Measurements from ENCODE around the gene DPY19L3.

The DPY19L3 gene

DNA sequence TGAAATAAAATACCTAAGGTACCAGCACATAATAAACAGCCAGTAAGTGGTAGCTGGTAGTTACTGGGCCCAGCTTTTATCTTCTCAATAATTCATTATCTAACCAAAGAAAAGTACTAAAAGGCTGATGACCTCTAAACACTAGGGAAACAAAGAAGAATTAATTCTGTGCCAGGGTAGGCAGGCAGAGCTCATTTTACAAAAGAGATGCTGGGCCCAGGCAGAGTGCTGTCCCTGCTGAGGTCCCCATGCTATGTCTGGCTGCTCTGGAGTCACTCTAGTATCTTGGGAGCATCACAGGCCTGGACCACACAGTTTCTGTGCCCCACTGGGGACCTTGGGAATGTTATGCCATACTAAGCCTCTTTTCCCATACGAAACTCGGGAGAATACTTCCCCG, 41.9 kb upstream of the DPY19L3 start:
- TF ChIP-seq, protein P1, sequence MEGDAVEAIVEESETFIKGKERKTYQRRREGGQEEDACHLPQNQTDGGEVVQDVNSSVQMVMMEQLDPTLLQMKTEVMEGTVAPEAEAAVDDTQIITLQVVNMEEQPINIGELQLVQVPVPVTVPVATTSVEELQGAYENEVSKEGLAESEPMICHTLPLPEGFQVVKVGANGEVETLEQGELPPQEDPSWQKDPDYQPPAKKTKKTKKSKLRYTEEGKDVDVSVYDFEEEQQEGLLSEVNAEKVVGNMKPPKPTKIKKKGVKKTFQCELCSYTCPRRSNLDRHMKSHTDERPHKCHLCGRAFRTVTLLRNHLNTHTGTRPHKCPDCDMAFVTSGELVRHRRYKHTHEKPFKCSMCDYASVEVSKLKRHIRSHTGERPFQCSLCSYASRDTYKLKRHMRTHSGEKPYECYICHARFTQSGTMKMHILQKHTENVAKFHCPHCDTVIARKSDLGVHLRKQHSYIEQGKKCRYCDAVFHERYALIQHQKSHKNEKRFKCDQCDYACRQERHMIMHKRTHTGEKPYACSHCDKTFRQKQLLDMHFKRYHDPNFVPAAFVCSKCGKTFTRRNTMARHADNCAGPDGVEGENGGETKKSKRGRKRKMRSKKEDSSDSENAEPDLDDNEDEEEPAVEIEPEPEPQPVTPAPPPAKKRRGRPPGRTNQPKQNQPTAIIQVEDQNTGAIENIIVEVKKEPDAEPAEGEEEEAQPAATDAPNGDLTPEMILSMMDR (IDR thresholded peaks at IDR 0.05; ENCODE audit: borderline replicate concordance, insufficient read depth, low read depth, low read length) = no peak
- no peak overlapping the region for H3K4me3 ChIP-seq (ENCODE audit: low read depth, low read length)

DNA sequence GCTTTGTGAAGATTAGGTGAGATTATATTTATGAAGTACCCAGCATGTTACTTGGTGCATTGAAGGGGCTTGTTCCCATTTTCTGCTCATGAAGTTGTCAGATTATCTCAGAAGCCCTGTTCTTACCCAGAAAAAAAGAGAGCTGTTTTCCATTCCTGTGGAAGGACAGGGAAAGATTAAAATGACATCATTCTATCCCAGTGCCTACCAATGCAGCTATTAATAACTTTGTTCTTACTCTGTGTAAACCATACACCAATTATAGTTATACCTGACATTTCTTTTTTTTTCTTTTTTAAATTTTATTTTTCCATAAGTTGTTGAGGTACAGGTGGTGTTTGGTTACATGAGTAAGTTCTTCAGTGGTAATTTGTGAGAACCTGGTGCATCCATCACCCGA, 41.5 kb upstream of the DPY19L3 start:
- TF ChIP-seq, protein P1 (IDR thresholded peaks at IDR 0.05; ENCODE audit: borderline replicate concordance, insufficient read depth, low read depth, low read length) = no peak
- no peak overlapping the region for H3K4me3 ChIP-seq (ENCODE audit: low read depth, low read length)

DNA sequence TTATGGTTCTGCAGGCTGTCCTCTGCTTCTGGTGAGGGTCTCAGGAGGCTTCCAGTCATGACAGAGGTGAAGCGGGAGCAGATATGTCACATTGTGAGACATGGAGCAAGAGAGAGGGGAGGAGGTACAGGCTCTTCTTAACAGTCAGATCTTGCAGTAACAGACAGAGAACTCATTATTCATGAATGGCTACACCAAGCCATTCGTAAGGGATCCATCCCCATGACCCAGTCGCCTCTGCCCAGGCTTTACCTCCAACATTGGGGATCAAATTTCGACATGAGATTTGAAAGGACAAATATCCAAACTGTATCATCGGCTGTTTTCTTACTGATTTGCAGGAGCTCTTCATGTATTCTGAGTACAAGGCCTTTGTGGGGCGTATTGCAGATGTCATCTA, 38.5 kb upstream of the DPY19L3 start:
- TF ChIP-seq, protein P1 (IDR thresholded peaks at IDR 0.05; ENCODE audit: borderline replicate concordance, insufficient read depth, low read depth, low read length) = no peak
- no peak overlapping the region for H3K4me3 ChIP-seq (ENCODE audit: low read depth, low read length)

DNA sequence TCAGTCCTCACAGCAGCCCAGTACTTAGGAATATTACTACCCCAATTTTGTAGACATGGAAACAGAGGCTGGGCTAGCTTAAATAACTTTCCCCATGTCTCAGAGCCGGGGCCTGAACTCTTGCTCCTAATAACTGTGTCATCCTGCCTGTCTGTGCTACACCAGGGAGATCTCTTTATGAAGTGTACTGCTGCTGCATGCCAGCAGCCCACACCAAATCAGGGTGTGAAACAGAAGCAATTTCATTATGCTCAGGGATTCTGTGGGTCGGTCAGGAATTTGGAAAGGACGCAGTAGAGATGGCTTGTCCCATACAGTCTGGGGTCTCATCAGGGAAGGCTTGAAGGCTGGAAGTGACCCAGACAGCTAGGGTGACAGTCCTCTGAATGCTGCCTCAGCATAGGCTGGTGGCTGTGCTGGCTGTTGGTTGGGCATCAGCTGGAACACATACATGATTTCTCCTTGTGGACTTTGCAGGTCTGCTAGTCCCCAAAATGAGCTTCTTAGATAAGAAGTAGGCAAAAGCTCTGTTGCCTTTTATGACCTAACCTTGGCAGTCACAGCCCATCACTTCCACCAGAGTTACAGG, 37.5 kb upstream of the DPY19L3 start:
- TF ChIP-seq, protein P1 (IDR thresholded peaks at IDR 0.05; ENCODE audit: borderline replicate concordance, insufficient read depth, low read depth, low read length) = no peak
- H3K4me3 ChIP-seq (ENCODE audit: low read depth, low read length) = no peak overlapping the region

DNA sequence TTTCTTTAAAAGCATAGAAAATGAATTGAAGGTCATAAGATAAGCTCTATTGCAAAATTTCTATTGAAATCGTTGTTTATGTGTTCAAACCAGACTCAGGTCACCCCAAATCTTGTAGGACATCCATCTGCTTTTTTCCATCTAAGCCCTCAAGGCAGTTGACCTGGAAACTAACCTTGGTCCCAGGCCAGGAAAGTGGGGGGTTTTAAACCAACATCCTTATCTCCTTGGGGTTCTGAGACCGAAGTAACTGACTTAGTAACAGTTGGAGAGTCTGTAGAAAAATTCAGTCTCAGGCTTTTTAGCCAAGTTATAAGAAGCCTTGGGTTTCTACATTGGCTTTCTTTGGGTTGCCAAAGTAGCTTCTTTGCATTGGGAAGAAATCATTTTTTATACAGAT, 36.8 kb upstream of the DPY19L3 start:
- H3K4me3 ChIP-seq (ENCODE audit: low read depth, low read length) = no peak overlapping the region
- TF ChIP-seq, protein P1 (IDR thresholded peaks at IDR 0.05; ENCODE audit: borderline replicate concordance, insufficient read depth, low read depth, low read length) = no peak

DNA sequence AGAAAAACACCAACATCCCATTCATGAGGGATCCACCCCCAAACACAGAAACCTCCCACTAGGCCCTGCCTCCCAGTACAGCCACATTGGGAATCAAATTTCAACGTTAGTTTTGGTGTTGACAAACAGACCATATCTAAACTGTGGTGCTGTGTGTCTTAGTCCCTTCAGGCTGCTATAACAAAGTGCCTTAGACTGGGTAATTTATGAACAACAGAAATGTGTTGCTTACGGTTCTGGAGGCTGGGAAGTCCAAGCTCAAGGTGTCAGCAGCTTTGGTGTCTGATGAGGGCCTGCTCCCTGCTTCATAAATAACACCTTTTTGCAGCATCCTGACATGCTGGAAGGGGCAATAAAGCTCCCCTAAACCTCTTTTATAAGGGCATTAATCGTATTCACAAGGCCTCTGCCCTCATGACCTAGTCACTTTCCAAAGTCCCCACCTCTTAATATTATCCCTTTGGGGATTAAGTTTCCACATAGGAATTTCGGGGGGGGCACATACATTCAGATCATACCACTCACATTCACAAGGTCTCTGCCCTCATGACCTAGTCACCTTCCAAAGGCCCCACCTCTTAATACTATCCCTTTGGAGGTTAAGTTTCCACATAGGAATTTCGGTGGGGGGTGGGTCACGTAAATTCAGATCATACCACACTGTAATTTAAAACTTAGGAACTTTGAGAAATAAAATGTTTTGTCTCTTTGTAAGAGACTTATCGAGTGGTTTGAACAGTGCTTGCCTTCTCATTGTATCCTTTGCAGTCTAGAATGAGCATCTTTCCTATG, 32.6 kb upstream of the DPY19L3 start:
- TF ChIP-seq, protein P1 (IDR thresholded peaks at IDR 0.05; ENCODE audit: borderline replicate concordance, insufficient read depth, low read depth, low read length) = no peak
- no peak overlapping the region for H3K4me3 ChIP-seq (ENCODE audit: low read depth, low read length)
